ENCODE data around the gene PRRC2B.

DNA sequence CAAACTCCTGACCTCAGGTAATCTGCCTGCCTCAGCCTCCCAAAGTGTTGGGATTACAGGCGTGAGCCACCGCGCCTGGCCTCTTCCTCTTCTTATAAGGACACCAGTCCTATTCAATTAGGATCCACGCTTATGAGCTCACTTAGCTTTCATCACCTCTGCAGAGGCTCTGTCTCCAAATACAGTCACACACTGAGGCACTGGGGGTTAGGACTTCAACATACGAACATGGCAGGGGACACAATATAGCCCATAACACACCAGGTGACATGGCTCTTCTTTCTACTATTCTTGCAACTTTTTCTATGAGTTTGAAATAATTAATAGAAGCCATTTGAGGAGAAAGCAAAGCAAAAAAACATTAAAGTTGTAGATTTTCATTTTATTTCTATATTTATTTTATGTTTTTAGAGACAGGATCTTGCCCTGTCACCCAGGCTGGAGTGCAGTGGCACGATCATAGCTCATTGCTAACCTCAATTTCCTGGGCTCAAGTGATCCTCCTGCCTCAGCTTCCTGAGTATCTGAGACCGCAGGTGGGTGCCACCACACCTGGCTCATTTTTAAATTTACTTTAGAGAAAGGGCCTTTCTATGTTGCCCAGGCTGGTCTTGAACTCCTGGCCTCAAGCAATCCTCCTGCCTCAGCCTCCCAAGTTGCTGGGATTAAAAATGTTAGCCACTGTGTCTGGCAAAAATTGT, 145.5 kb downstream of the PRRC2B start:
- TF ChIP-seq EZH2phosphoT487 (IDR thresholded peaks at IDR 0.05; ENCODE audit: borderline replicate concordance) (no peak), POLR2A (IDR thresholded peaks at IDR 0.05; ENCODE audit: borderline replicate concordance, extremely low read depth, insufficient read depth, insufficient read length) (no peak), EGR1 (IDR thresholded peaks at IDR 0.05; ENCODE audit: low read depth) (no peak), POLR2AphosphoS5 (IDR thresholded peaks at IDR 0.05; ENCODE audit: low read depth, low read length) (no peak), SRF (IDR thresholded peaks at IDR 0.05; ENCODE audit: low read depth) (no peak), EZH2 (IDR thresholded peaks at IDR 0.05) (no peak), ZNF274 (IDR thresholded peaks at IDR 0.05; ENCODE audit: low read depth, low read length) (no peak), ELF1 (IDR thresholded peaks at IDR 0.05; ENCODE audit: borderline replicate concordance, low read depth) (no peak)
- TF ChIP-seq, protein P1, sequence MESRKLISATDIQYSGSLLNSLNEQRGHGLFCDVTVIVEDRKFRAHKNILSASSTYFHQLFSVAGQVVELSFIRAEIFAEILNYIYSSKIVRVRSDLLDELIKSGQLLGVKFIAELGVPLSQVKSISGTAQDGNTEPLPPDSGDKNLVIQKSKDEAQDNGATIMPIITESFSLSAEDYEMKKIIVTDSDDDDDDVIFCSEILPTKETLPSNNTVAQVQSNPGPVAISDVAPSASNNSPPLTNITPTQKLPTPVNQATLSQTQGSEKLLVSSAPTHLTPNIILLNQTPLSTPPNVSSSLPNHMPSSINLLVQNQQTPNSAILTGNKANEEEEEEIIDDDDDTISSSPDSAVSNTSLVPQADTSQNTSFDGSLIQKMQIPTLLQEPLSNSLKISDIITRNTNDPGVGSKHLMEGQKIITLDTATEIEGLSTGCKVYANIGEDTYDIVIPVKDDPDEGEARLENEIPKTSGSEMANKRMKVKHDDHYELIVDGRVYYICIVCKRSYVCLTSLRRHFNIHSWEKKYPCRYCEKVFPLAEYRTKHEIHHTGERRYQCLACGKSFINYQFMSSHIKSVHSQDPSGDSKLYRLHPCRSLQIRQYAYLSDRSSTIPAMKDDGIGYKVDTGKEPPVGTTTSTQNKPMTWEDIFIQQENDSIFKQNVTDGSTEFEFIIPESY (IDR thresholded peaks at IDR 0.05; ENCODE audit: extremely low read depth, insufficient replicate concordance, low read length), result no peak
- TF ChIP-seq, protein P2, sequence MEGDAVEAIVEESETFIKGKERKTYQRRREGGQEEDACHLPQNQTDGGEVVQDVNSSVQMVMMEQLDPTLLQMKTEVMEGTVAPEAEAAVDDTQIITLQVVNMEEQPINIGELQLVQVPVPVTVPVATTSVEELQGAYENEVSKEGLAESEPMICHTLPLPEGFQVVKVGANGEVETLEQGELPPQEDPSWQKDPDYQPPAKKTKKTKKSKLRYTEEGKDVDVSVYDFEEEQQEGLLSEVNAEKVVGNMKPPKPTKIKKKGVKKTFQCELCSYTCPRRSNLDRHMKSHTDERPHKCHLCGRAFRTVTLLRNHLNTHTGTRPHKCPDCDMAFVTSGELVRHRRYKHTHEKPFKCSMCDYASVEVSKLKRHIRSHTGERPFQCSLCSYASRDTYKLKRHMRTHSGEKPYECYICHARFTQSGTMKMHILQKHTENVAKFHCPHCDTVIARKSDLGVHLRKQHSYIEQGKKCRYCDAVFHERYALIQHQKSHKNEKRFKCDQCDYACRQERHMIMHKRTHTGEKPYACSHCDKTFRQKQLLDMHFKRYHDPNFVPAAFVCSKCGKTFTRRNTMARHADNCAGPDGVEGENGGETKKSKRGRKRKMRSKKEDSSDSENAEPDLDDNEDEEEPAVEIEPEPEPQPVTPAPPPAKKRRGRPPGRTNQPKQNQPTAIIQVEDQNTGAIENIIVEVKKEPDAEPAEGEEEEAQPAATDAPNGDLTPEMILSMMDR (IDR thresholded peaks at IDR 0.05 in 2 of 3, conservative IDR thresholded peaks at IDR 0.05 in 1 of 3; ENCODE audit: borderline replicate concordance in 1 of 3, insufficient read depth in 1 of 3, low read depth in 2 of 3, low read length in 2 of 3), result no peak
- TF ChIP-seq, protein P3, sequence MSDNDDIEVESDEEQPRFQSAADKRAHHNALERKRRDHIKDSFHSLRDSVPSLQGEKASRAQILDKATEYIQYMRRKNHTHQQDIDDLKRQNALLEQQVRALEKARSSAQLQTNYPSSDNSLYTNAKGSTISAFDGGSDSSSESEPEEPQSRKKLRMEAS (IDR thresholded peaks at IDR 0.05), result no peak

Data from HCT116 (cell line).